Right atrium auricular region (tissue), 2 donors: ENCODE measurements around the gene ZYG11B. TPM values are rescaled to one million over a fixed set of nuclear protein-coding genes. Genes with fewer than 3 reads are reported as not detected.
"Not testable (repeated sequence)": the region's sequence is repeated elsewhere in the genome, so short reads cannot be mapped to it uniquely, and the experiment has no call there.

Source experiments
- DNase-seq: peaks from one replicate; pipeline ENCODE4 v3.0.0-alpha.2; 2019; ENCODE audit warnings: low spot score
- H3K27ac ChIP-seq, 2 donors: fragments of 200-600 bp; sonication (generic); 1 replicate in 1 of 2; 2 replicates in 1 of 2; pipeline ENCODE4 v1.5.1; 2016 to 2019
- H3K27me3 ChIP-seq, 2 donors: fragments of 200-600 bp; sonication (generic); one replicate each; pipeline versions ENCODE4 v1.5.1 to v1.6.0; 2017 to 2019
- H3K36me3 ChIP-seq: fragments of 200-600 bp; sonication (generic); one replicate; pipeline ENCODE4 v1.5.1; 2016
- H3K4me1 ChIP-seq, 2 donors: fragments of 200-600 bp; sonication (generic); one replicate each; pipeline versions ENCODE4 v1.5.1 to v1.6.0; 2017 to 2019
- H3K4me3 ChIP-seq, 2 donors: fragments of 200-600 bp; sonication (generic); 1 replicate in 1 of 2; 2 replicates in 1 of 2; pipeline ENCODE4 v1.5.1; 2017 to 2019; ENCODE audit warnings: mild to moderate bottlenecking in 1 of 2, moderate library complexity in 1 of 2
- H3K9me3 ChIP-seq, 2 donors: fragments of 200-600 bp; sonication (generic); one replicate each; pipeline ENCODE4 v1.5.1; 2019
- CTCF ChIP-seq, 2 donors: fragments of 200-600 bp; sonication (generic); IDR thresholded peaks; one replicate each; pipeline ENCODE4 v1.5.1; 2019; ENCODE audit warnings: antibody characterized with exemption in 2 of 2
- total RNA-seq, 2 donors: library from RNA; depleted of rRNA; stranded (reverse); fragments of >200 nt; gene quantifications; one replicate each; pipeline ENCODE4 v1.1.0, GENCODE V29; 2016

The ZYG11B gene
- total RNA-seq, 2 donors from 2014 or later, result 44.1 to 70.7 TPM

- Histone ChIP-seq H3K4me3 (no peak overlapping the region), H3K36me3 (peaks cover 31% of the 10 kb centered on the region), H3K4me1 (peaks cover 0 to 11% of the 10 kb centered on the region in 2 donors), H3K9me3 (no peaks in the 10 kb centered on the region), H3K27me3 (no peaks in the 10 kb centered on the region), H3K27ac (no peak overlapping the region)
- no peak for TF ChIP-seq CTCF (IDR thresholded peaks at IDR 0.05)
- DNase-seq, result no peak
Measured at GRCh38 chr1:52692697-52693096, 33.6 kb upstream of the ZYG11B start.

GRCh38 chr1:52693351-52693750 lies 32.9 kb upstream of the ZYG11B start:
- H3K27me3 ChIP-seq, DNase-seq, H3K4me3 ChIP-seq, H3K27ac ChIP-seq, H3K9me3 ChIP-seq: not testable (repeated sequence)
- Histone ChIP-seq H3K4me1 (peaks cover 0 to 12% of the 10 kb centered on the region in 2 donors), H3K36me3 (peaks cover 24% of the 10 kb centered on the region)

- Histone ChIP-seq H3K4me1 (peaks cover 0 to 17% of the 10 kb centered on the region in 2 donors), H3K27ac (no peak overlapping the region), H3K27me3 (no peaks in the 10 kb centered on the region), H3K9me3 (no peaks in the 10 kb centered on the region), H3K36me3 (peaks cover 19% of the 10 kb centered on the region), H3K4me3 (no peak overlapping the region)
- no peak for TF ChIP-seq CTCF (IDR thresholded peaks at IDR 0.05)
- no peak for DNase-seq
Measured at GRCh38 chr1:52693843-52694242, 32.4 kb upstream of the ZYG11B start.

- Histone ChIP-seq H3K36me3 (peaks cover 18% of the 10 kb centered on the region), H3K4me3 (no peak overlapping the region), H3K27ac (no peak overlapping the region), H3K9me3 (no peaks in the 10 kb centered on the region), H3K27me3 (no peaks in the 10 kb centered on the region), H3K4me1 (peaks cover 0 to 17% of the 10 kb centered on the region in 2 donors)
- TF ChIP-seq CTCF (IDR thresholded peaks at IDR 0.05), result no peak
- no peak for DNase-seq
Measured at GRCh38 chr1:52695627-52696026, 30.6 kb upstream of the ZYG11B start.

- Histone ChIP-seq H3K9me3 (no peaks in the 10 kb centered on the region), H3K36me3 (peaks cover 2% of the 10 kb centered on the region)
Measured at GRCh38 chr1:52697795-52698674, 28.2 kb upstream of the ZYG11B start, which contains the start of gene COA7. COA7 (minus strand) TSS chr1:52698347; CDS start chr1:52698326, 21 bp downstream.

More at GRCh38 chr1:52697795-52698674, 28.2 kb upstream of the ZYG11B start, which contains the start of gene COA7:
- peak; percentile 86 for DNase-seq
- Histone ChIP-seq H3K27me3 (no peaks in the 10 kb centered on the region), H3K4me1 (peaks cover 0 to 17% of the 10 kb centered on the region in 2 donors), H3K4me3 (peak within 1 kb of the TSS; percentile 66 to 79), H3K27ac (peak within 1 kb of the TSS; percentile 87 to 88)
- TF ChIP-seq CTCF (IDR thresholded peaks at IDR 0.05), result peak in 1 of 2 donors; percentile 22
